Activated CD4-positive, alpha-beta T cell treated with anti-CD3 and anti-CD28 coated beads for 48 hours (primary cell): ENCODE results near the gene DGAT2.
A peak's percentile ranks its signal among the peaks of the same experiment; 100 is the strongest.

Experiments used
- DNase-seq: peaks from one replicate; pipeline ENCODE4 v3.0.0-alpha.2; 2020

DGAT2 gene

GRCh38 chr11:75802913-75803820 is 34.6 kb downstream of the DGAT2 start:
- DNase-seq, result peak; percentile 80

- no peak for DNase-seq
Measured at GRCh38 chr11:75809111-75809510, 40.5 kb downstream of the DGAT2 start.

- no peak for DNase-seq
Measured at GRCh38 chr11:75809991-75810390, 41.4 kb downstream of the DGAT2 start.

DNA sequence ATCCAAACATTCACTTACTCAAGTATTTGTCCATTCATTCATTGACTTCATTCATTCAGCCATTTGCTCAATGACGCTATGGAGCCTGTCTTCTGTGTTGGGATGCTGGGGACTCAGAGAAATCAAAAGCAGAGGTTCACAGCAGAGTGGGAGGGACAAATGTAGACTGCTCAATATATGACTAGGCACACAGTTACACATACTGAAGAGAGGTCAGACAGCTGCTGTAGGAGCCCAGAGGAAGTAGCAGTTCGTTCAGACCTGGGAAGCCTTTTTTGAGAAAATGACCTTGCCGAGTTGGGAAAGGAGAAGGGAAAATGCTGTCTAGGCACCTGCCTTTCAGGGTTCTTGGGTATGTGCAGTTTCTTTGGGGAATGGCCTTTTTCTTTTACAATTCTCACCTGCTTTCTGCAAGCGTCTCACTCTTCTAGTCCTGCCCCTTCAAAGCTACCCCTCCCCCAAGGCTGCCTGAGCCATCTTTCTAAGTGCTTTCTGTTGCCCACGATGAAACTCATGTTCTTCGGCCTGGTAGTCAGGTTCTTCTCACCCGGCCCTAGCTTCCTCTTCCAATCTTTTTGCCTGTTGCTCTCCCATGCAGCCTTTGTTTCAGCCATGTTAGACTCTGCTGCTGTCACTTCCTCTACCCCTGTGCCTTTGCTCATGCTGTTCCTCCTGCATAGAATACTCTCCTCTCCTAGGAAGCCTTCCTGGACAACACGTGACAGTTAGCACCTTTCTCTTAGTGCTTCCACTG is 42.2 kb downstream of the DGAT2 start:
- no peak for DNase-seq

GRCh38 chr11:75811485-75811884 is 42.9 kb downstream of the DGAT2 start:
- DNase-seq, result no peak

- no peak for DNase-seq
Measured at GRCh38 chr11:75812542-75813040, 44.0 kb downstream of the DGAT2 start.

DNA sequence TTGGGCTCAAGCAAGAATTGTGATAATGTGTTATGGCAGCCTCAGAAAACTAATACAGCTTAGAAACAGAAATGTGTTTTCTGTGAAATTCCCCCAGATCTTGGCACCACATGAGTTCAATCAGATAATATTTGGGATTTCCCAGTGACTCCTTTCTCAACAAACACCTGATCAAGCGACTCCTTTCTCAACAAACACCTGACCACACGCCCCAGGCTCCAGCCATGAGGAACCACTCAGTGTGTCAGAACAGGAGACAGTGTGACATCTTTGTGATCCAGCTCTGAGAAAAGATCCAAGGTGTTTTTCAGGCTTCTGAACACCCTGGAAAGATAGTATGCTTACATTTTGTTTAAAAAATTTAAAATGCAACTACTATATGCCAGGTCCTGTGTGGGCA is 44.5 kb downstream of the DGAT2 start:
- DNase-seq, result no peak

DNA sequence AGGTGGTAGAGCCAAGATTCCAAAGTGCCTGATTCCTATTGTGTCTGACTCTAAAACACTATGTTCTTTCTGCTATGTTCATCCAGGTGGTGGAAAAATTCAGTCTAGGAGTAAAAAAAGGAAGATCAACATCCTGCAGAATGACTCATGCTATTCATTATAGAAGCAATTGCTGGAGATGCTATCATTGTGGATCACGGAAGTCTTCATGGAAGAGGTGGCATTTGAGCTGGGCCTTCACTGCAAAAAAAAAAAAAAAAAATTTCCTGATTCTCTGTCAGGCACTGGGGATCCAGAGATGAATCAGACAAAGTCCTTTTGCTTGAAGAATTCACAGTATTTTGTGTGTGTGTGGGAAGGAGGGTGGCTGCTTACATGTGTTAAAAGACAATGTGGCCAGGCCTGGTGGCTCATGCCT is 45.1 kb downstream of the DGAT2 start:
- DNase-seq, result no peak

DNA sequence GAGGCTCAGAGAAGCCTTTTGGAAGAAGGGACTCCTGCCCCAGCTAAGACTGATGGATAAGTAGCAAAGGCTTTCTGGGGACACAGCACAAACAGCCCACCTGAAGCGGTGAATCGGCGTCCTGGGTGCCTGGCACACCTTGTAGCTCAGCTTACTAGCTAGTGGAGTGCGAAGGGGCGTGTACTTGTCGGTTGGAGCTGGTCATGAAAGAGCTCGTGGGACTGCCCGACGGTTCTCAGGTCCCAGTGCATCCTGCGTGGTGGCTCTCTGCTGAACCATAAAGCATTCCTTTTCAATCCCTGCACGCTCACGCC is 45.7 kb downstream of the DGAT2 start:
- no peak for DNase-seq

- peak; percentile 98 for DNase-seq
Measured at GRCh38 chr11:75814677-75815344, 46.2 kb downstream of the DGAT2 start, which contains the start of gene UVRAG. UVRAG (plus strand) TSS chr11:75815210; CDS start chr11:75815408, 198 bp downstream.

- peak; percentile 44 for DNase-seq
Measured at GRCh38 chr11:75815345-75816168, 47.0 kb downstream of the DGAT2 start.

- no peak for DNase-seq
Measured at GRCh38 chr11:75816561-75817239, 48.1 kb downstream of the DGAT2 start.

- peak; percentile 10 for DNase-seq
Measured at GRCh38 chr11:75820645-75821044, 52.1 kb downstream of the DGAT2 start.

DNA sequence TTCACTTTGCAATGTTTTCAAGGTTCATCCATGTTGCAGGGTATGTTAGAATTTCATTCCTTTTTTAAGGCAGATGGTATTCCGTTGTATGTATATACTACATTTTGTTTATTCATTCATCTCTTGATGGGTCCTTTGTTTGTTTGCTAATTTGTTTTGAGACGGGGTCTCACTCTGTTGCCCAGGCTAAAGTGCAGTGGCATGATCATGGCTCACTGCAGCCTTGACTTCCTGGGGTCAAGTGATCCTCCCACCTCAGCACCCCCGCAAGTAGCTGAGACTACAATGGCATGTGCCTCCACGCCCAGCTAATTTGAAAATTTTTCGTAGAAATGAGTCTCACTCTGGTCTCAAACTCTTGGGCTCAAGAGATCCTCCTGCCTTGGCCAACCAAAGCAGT is 52.6 kb downstream of the DGAT2 start:
- DNase-seq, result no peak

DNA sequence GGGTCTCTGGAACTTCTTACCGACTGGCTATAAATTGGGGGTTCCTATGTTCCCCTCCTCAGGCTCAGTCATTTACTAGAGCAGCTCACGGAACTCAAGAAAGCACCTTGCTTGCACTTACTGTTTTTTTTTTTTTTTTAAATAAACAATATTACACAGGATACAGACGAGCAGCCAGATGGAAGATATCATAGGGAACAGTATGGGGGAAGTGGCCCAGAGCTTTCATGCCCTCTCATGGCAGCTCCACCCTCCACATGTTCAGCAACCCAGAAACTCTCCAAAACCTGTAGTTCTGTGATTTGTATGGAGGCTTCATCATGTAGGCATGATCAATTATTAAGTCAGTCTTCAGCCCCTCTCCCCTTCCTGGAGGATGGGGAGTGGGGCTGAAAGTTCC is 54.0 kb downstream of the DGAT2 start:
- no peak for DNase-seq

DNA sequence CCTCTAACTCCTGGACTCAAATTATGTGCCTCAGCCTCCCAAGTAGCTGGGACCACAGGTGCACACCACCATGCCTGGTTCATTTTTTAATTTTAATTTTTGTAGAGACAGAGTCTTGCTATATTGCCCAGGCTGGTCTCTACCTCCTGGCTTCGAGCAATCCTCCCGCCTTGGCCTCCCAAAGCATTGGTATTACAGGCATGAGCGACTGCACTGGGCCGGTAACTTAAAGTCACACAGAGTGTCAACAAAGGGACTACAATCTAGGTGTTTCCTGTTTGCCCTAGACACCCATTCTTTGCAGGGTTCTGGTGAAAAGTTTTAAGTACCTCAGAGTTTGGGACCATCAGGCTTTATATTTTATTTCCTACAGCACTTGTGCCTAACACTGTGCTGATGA is 54.8 kb downstream of the DGAT2 start:
- DNase-seq, result no peak

DNA sequence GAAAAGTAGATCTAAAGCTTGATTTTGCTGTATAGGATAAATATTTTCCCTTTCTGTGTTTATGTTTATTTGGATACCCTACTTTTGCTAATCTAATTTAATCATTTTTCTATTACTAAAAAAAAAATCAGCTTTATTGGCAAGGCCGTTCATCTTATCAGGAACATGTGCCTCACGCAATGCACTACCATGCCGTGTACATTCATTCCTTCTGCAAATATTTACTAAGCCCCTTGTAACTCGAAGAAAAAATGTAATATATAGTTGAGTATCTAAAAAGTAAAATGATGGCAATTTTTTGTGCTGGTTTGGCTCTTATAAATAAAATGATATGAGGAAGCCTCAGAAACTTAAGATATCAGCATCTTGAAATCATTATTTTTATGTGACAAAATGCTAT is 55.4 kb downstream of the DGAT2 start:
- no peak for DNase-seq

- DNase-seq, result no peak
Measured at GRCh38 chr11:75826461-75827230, 58.1 kb downstream of the DGAT2 start.

- no peak for DNase-seq
Measured at GRCh38 chr11:75827562-75827961, 59.0 kb downstream of the DGAT2 start.

GRCh38 chr11:75831915-75832502 is 63.4 kb downstream of the DGAT2 start:
- no peak for DNase-seq

DNA sequence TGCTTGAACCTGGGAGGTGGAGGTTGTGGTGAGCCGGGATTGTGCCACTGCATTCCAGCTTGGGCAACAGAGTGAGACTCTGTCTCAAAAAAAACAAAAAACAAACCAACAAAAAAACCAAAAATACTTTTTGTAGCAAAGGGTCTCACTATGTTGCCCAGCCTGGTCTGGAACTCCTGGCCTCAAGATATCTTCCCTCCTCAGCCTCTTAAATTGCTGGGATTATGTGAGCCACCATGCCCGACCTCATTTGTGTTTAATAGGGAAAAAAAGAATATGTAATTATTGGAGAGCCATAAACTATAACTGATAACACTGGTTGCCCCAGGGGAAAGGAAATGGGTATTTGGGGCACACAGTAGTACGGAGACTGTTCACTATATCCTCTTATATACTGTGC is 66.2 kb downstream of the DGAT2 start:
- DNase-seq, result no peak
